Measurements from ENCODE around the gene MBNL1.
"Not testable (repeated sequence)": the region's sequence is repeated elsewhere in the genome, so short reads cannot be mapped to it uniquely, and the experiment has no call there.

MBNL1 gene

DNA sequence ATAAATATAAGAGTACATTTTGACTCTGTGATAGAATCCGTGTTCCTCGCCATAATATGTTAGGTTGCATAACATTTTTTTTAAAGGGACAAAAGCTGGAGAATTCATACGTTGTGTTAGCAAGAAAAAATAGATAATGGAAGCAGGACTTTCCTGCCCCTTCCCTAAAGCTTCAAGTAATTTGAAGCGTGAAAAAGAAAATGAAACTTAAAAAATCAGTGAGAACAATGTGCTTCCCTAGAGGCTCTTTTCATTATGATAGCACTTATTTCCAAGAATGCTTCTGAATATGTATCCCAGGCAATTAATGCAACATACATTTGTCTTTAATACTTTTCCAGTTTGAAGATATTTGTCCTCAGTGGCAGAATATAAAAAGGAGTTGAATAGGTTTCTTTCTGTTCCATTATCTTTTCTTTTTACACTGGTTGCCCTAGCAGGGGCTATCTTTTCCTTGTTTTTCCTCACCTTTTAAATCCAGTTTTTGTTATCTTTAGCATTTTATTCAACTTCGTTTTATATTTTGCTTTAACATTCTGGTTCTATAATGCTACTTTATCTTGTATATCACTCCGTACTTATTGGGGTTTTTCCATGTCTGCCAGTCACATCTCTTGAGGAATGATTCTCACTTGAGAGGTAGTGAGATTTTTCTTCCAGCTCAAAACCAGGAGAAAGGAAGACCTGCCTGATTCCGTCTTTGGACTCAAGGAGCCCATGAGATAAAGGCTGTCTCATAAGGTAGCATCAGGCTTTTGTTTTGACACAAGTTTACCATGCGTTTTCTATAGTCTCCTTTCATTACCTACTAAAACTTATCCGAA, 113.8 kb downstream of the MBNL1 start:
- no peak for DNase-seq

DNA sequence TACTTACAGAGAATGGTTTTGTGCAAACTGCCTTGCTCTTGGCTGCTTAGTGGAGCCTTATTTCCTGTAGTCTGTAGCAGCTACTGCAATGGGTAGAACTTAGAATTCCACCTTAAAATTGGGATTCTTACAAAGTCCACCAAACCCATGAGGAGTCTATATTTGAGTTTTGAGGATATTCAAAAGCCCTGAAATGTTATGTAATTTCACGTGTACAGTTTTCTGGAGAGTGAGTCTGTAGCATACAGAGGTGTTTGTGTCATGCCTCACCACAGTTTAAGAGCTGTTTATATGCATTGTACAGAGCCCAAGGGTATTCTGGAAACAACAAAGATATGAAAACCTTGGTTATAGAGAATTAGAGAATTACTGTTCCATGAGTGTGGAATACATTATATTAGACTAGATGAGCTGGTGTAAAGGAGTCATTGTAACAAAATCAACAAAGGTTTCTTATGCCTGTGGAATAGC, 114.4 kb downstream of the MBNL1 start:
- no peak for DNase-seq

DNA sequence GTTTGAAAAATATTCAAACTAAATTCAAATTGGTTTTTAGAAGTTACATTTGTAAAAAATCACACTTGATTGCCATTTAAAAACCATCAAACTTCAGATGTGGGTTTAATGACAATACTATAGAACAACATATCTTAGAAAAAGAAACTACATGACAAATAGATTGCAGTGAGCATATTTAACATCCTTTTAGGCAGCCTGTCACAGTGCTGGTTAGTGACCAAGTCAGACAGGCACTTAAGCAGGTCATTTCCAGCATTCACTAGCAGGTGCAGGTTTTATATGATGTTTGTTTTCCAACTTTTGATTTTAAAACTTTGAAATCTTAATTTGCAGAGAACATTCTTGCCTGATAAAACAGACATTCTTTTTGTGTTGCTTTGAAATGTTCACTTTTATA, 115.7 kb downstream of the MBNL1 start:
- no peak for DNase-seq

DNA sequence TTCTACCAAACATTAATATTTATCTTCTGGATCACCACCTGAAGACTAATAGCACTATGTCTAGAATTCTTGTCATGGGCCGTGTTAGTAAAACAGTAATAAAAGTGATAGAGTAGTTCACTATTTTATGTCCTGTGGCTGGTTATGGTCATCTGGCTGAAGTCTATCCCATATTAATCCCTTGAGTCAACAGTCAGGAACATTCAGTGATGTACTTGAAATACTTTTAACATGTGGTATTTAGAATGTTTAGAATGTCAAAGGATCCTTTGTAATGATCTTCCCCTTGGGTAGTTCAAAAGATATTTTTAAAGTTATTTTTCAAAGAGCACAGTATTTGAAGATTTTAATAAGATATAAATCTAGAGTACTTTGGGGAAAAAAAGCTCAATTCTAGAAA, 117.0 kb downstream of the MBNL1 start:
- no peak for DNase-seq

DNA sequence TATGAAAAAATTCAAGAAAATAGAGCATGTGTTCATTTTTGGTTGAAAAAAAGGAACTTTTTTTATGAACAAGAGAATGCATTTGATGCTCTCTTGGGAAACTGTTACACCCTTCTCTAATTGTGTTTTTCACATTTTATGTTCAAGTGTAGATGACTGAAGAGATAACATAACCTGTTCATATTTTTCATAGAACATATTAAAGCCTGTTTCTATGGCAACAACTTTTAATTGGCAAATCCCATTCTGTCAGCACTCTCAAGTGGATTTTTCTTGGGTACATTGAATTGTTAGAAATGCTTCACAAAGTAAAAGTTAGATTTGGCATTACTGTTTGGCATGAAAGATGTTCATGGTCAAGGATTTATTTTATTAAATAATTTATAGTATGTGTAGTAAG, 117.5 kb downstream of the MBNL1 start:
- no peak for DNase-seq

DNA sequence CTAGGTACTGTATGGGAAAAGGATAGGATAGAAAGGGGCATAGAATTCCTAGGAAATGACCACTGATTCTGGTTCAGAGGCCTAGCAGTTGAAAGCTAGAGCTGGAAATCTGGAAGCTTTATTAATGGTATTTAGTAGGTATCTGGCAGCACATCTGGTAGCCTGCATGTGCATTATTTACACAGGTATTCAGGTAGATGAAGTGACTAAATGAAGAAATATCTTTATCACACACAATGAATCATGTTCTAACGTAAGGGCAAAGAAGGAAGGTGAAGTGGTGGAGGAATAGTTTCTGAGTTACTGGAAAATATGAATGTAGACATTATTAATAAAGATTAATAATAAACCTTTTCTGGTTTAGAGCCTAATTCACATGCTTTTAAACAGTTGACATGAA, 119.9 kb downstream of the MBNL1 start:
- DNase-seq = no peak

DNA sequence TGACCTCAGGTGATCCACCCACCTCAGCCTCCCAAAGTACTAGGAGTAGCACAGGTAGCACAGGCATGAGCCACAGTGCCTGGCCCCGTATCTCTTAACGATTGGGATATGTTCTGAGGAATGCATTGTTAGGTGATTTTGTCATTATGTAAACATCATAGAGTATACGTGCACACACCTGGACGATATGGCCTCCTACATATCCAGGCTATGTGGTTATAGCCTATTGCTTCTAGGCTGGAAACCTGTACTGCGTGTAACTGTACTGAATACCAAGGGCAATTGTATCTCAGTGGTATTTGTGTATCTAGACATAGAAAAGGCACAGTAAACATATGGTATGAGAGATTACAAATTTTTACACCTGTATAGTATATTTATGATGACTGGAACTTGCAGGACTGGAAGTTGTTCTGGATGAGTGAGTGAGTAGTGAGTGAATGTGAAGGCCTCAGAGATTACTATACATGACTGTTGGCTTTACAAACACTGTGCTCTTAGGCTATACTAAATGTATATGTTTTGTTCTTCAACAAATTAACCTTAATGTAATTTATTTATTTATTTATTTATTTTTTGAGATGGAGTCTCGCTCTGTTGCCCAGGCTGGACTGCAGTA, 120.7 kb downstream of the MBNL1 start:
- DNase-seq = no peak

DNA sequence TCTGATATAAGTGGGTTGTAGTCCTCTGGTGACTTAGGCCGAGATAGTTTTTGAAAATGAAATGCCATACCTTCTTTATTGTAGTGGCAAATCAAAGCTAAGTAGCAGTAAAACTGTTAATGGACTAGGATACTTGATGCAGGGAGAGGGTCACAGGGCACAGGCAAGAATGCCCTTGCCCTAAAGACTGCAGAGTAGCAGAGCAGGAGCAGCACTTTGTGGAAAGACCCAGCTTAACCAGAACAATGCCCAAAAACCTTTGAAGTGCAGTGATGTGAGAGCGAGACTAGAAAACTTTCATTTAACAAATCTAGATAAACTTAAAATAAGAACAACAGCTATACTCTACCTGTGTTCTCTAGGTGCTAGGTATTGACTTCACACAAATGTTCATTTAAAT, 121.9 kb downstream of the MBNL1 start:
- no peak for DNase-seq

DNA sequence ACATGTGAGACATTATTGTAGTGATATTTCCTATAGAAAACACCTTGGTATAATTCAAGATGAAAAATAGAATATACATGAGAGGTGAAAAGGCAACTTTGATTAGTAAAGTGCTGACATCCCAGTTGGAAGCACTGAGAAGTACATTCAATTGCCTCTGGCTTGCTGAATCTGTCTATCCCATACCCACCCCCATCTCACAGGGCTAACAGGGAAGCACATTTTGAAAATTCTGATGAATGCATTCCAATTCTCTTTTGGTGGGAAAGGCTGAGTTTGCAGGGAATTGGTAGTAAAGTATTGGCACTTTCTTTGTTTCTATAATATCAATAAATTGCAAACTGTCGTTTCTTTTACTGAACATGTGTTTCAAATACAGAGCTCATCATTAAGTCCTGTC, 122.9 kb downstream of the MBNL1 start:
- no peak for DNase-seq

DNA sequence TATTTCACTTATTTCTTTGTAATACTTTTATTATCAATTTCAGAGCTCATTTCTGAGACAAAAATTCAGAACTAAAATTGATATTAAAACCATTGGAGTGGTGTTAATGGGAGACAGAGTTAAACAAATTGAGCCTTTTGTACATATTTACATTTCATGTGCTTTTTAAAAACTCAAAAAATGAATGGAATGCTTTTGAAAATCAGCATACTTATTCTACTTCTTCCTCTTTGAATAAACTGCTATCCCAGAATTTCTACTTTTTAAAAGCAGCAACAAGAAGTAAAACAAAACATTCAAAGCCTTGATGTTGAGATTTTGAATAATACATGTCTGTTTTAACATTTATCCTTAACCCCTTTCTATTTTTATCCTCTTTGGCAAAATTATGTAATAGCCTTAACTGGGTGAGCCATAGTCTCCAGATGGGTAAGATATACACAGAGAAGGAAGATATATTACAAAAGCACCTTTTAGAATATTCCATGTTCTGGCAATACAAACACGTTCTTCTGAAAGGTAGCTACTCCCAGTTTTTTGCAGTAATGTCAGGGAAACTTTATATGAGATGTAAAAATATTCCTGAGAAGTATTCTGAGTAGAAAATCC, 123.6 kb downstream of the MBNL1 start:
- no peak for DNase-seq

DNA sequence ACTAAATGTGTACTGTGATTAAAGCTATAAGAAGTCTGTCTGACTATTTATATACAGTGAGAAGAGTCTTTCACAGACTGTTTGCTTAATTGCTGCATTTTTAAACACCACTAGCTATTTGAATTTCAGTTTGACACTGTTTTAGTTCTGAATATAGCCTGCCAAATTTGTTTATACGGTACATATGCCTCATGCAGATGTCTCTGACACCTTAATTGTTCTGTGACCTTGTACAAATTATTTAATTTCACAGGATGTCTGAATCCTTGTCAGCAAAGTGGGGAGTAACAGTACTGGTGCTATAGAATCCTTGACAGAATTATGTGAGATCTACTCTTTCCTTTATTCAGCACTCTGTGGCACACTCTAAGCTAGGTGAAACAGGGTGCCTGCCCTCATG, 125.5 kb downstream of the MBNL1 start:
- no peak for DNase-seq

DNA sequence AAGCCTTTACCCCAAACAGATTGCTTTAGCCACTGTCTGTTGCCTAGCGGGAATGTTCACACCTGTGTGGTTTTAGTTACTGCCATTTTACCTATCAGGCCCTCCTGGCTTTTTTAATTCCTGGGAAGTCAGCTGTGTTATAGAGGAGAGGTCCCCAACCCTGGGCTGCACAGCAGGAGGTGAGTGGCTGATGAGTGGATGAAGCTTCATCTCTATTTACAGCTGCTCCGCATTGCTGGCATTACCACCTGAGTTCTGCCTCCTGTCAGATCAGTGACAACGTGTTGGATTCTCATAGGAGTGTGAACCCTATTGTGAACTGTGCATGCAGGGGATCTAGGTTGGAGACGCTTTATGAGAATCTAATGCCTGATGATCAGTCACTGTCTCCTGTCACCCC, 127.0 kb downstream of the MBNL1 start:
- DNase-seq = no peak

DNA sequence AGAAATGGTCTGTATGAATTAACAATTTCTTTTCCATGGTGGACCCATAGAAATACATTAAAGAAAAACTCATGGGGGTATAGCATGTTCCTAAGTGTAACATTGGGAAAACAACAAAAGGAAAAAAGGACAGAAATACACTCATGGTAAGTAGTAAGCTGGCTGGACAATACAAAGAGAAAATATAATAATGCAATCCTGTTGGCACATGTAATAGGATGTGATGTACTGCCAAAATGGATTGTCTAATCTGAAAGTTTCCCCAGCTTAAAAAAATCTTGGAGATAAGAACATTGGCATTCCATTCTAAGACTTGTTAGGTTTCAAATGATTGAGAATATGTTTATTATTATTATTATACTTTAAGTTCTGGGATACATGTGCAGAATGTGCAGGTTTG, 128.1 kb downstream of the MBNL1 start:
- no peak for DNase-seq

DNA sequence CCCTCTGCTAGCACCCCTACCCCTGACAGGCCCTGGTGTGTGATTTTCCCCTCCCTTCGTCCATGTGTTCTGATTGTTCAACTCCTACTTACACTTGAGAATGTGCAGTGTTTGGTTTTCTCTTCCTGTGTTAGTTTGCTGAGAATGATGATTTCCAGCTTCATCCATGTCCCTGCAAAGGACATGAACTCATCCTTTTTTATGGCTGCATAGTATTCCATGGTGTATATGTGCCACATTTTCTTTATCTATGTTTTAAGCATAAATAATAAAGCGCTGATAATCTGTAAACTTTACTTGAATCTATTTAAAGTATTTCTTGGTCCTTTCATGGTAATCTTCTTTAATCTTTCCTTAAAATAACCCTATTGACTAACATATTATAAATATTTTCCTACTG, 128.6 kb downstream of the MBNL1 start:
- not testable (repeated sequence) for DNase-seq

DNA sequence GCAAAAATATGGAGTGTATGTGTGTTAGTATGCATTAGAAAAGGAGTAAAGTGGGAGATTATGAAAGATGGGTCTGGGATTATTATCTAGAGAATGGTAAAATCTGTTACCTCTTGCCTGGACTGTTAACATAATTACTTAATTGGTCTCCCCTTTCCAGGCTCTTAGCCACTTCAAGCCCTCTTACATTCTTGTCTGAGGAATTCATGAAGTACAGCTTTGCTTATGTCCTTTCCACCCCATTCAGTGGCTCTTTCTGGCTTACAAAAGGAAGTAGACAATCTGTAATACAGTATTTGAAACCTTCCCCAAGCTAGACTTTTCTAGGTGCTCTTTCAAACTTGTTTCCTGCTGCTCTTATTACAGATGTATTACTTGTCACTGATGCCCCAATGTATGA, 129.8 kb downstream of the MBNL1 start:
- no peak for DNase-seq

DNA sequence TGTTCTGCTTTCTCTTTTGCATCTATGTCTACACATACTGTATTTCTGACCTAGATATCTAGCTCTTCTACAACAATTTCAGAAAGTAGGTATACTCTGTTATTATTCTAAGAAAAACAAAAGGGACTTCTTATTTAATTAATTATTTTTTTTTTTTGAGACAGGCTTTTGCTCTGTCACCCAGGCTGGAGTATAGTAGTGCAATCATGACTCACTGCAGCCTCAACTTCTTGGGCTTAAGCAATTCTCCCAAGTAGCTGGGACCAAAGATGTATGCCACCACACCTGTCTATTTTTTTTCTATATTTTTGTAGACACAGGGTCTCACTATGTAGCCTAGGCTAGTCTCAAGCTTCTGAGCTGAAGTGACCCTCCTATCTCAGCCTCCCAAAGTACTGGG, 130.6 kb downstream of the MBNL1 start:
- no peak for DNase-seq

DNA sequence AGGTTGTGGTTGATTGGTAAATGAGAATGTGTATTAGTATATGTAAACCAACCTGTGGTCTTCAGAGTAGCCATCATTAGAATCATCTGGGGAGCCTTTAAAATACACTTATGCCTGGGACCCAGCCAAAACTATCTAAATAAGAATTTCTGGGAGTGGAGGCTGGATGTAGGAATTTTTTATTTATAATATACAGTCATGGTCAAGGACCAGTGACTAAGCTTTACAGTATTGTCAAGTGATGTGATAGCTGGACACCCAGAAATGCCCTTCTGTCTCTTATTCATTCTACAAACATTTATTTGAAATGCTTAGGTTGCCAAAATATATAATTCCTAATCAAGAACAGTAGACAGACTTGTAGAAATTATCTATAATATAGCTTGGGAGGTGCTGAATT, 132.2 kb downstream of the MBNL1 start:
- no peak for DNase-seq

DNA sequence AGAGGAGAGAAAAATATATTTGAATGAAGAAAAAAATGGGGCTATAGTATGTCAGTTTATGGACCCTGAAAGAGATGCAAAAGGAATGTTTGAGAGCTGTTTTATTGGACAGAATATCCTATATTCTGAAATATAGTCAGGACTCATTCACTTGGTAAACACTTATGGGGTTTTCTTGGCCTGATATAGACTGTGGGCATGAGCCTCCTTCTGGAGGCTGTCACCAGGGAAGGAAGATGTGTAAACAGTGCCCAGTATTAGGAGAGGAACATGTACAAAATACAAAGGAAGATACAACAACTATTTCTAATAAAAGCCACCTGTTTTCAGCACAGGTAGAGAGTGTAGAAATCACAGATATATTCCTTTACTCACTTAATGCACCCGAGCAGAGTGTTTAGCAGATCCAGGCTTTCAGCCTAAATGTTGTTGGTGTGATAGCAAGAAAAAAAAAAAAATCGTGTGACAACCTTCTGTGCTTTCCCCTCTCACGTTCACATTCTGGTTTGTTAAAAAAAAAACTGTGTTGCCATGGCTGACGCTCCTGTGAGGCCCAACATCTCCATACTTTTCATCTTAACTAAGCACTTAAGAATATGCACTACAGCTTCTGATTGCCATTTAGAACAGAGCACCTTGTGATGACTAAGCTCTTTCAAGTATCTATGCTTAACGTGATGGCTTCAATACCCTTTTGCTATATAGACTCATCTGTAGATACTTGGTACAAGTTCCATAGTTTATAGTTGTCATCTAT, 134.1 kb downstream of the MBNL1 start:
- DNase-seq = no peak

DNA sequence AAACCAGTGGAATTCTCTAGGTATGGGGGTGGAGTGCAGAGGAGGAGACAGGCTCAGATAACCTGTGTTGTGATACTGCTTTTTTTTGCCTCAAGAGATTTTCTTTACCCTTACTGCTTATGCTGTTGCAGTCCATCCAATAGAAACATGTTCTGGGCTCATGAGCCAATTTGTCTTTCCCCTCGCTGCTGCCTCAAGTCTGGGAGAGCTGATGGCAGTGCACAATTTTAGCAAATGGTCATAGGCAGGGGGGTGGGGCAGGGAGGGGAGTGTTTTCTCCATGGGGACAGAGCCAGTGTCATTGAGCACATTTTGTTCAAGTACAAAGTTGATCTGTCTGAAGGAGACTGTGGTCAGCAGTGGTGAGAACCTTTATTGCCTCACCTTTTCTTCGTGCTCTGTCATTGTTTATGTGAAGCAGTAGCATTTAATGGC, 134.9 kb downstream of the MBNL1 start:
- DNase-seq = no peak

DNA sequence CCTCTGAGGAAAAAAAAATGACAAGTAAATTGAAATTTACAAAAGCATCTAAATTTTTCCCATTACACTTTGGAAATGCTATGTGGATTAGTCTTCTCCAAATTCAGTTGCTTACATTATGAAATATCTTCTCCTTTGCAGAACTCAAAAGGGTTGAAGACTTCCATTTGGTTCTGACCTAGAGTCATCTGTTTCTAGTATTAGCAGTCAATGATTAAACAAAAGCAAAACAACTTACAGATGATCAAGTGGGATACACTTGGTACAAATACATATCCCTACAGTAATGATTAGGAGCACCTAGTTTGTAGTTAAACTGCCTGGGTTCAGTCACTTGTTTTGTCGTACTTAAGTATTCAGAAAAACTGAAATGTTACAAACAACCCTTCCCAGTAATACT, 136.2 kb downstream of the MBNL1 start:
- no peak for DNase-seq

DNA sequence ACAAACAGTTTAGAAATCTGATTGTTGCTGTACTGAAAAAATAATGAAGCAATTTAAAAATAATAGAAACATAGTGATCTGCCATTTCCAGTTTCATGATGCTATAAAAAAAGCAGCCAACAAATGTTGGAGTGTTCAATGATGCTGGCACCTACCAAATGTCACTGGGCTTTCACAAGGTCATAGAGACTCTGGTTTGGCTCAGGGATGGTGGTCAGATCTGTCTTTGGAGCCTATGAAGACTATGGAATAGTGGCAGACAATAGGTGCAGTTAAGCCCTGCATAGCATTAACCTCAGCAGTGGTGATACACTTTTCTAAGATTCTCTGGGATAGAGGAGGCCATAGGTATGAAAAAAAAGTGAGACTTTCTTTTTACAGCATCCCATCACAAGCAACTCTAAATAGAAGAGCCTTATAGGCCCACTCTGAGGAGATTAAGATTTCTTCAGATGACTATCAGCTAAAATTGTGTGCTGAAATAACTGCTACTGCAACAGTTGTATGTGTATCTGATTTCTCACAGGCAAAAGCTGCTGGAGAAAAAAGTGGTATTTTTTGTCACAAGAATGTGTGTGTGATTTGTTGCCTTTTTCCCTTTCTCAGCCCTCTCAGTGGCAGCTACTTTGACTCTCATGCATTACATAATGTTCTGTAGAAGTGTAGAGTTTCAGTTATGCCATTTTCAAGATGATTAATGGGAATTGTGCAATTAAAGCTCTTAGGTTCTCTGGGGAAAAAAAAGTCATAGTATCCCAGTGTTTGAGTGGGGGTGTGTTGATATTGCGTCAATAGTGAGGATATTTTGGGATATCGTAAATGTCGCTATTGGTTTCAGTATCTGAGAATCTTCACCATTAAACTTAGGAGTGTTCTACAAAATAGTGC, 137.4 kb downstream of the MBNL1 start:
- no peak for DNase-seq

DNA sequence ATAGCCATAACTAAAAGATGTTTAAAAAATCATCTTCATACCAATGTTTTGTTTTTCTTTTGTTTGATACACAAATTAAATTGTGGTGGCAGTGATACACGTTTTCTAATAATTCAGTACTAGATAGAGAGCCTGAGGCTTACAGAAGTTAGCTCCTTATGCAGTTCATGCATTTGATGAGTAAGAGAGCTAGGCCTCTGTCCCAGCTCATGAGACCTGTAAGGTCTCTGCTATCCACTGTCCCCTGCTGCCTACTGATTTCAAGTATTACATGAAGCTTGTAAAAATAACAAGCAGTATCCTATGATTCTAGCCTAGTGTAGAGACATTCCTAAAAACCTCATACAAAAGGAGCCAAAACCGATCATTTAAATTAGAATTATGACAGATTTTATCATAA, 144.5 kb downstream of the MBNL1 start:
- DNase-seq = no peak
